ENCODE results near the gene ZDHHC7. TPM values are rescaled to one million over a fixed set of nuclear protein-coding genes. Genes with fewer than 3 reads are reported as not detected.

The ZDHHC7 gene, protein sequence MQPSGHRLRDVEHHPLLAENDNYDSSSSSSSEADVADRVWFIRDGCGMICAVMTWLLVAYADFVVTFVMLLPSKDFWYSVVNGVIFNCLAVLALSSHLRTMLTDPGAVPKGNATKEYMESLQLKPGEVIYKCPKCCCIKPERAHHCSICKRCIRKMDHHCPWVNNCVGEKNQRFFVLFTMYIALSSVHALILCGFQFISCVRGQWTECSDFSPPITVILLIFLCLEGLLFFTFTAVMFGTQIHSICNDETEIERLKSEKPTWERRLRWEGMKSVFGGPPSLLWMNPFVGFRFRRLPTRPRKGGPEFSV
- total RNA-seq = 10 to 100 TPM; 31.2 to 33.0 TPM

GRCh38 chr16:85010931-85011845 is at the start of gene ZDHHC7:
Gene ZDHHC7 (minus strand): TSS chr16:85011535. CDS start chr16:84990618, 20,917 bp downstream.
- ChIA-PET POLR2A (interaction anchor here (0.8 to 2.3 kb wide), 4 partner anchors 16 to 45 kb away, joined by 3 to 11 read pairs (median 5); no protein-coding TSS in a partner anchor), CTCF (interaction anchor here (0.7 to 2.9 kb wide), 5 partner anchors 13 to 76 kb away, joined by 3 to 17 read pairs (median 4); no protein-coding TSS in a partner anchor)

- POLR2A ChIA-PET = no interaction called here
- CTCF ChIA-PET = interaction anchor here (2.7 kb wide), 1 partner anchor 27 kb away, joined by 10 read pairs; no protein-coding TSS in a partner anchor
Measured at GRCh38 chr16:85058909-85059308, 47.6 kb upstream of the ZDHHC7 start.

DNA sequence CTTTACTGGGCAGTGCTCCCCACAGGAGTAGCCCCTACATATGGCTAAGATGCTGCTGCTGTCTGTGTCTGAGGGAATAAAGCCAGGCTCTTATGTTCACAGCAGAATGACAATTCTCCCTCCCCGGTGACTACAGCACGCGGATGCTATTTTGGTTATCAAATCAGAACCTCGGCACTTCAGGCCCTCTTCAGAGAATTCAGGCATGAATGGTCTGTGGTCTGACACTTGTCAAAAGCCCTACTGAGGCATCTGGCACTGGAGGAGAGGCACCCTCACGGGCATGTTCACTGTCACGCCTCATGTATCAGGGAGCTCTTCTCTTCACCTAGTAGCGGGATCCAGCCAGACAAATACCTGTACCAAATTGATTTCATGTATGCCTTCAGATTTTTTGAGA is 46.6 kb upstream of the ZDHHC7 start:
- ChIA-PET CTCF (interaction anchor here (0.6 to 2.7 kb wide), 2 partner anchors 28 to 65 kb away, joined by 3 to 10 read pairs; no protein-coding TSS in a partner anchor), POLR2A (no interaction called here)

DNA sequence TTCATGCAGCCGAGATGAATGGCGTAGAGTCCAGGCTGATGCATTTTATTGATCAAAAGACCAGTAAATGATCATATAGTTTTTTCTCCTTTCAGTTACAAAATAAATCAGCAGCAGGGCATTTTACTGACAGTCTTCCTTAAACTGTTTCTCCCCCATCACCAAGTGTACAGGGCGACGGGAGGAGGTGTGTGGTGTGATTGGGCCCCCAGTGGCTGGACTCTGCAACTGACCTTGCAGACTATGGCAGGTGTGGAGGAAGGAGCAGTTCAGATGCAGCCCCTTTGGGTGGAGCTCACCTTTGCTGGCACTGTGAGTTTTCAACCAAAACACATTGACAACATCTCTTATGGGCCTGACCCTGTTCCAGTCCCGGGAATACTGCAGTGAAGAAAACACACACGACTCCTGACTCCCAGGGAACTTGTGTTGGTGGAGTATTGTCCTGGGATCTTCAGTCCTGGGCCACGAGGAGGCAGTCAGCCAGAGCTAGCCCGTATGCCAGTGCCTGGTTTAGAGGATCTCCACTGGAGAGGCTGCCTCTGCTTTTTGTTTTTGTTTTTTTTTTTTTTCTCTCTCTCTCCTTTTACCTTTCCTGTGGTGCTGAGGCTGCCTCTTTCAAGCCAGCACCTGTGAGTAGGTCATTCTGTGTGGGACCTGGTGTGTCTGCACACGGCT is 46.0 kb upstream of the ZDHHC7 start:
- ChIA-PET CTCF (interaction anchor here (0.6 to 2.7 kb wide), 2 partner anchors 29 to 66 kb away, joined by 3 to 10 read pairs; no protein-coding TSS in a partner anchor), POLR2A (no interaction called here)

- ChIA-PET POLR2A (interaction anchor here (1.1 to 1.8 kb wide), 4 partner anchors 29 to 408 kb away, joined by 3 to 14 read pairs (median 6); partner anchors contain the start of genes KIAA0513, KLHL36 and ZDHHC7), CTCF (interaction anchor here (0.8 to 2.4 kb wide), 5 partner anchors 9 to 46 kb away, joined by 3 to 7 read pairs (median 5); no protein-coding TSS in a partner anchor)
Measured at GRCh38 chr16:85056211-85056748, 44.9 kb upstream of the ZDHHC7 start.

DNA sequence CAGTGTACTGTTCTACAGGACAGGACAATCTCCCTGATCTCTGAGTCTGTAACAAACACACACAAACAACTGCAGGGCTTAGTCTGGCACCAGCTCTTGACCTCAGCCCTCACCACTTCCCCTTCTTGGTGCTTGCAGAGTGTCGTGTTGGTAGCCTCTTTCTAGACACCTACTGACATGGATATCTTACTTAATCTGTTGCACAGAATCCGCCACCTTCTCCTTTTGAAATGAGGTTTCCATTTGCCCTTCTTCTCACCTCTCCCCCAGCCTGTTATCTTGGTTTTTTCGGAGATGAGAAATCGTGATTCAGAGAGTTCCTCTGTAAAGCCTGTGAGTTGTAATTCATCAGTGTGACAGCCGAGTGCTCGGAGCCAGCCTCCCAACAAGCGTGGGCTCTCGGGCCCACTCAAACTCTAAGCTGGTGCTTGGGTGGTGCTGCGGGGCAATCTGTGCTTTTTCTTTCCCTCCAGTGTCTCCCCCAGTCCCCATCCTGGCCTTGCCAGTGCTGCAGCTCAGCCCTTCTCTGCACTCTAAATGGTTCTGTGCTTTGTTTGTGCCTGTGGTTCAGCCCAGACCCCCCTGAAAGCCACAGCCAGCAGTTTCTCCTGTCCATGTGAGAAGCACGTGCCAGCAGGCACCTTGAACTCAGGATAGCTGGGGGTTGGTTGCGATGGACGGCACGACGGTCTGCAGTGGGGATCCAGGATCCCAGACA is 44.3 kb upstream of the ZDHHC7 start:
- POLR2A ChIA-PET = interaction anchor here (0.6 to 1.8 kb wide), 5 partner anchors 22 to 407 kb away, joined by 3 to 14 read pairs (median 5); partner anchors contain the start of genes KIAA0513, KLHL36 and ZDHHC7

DNA sequence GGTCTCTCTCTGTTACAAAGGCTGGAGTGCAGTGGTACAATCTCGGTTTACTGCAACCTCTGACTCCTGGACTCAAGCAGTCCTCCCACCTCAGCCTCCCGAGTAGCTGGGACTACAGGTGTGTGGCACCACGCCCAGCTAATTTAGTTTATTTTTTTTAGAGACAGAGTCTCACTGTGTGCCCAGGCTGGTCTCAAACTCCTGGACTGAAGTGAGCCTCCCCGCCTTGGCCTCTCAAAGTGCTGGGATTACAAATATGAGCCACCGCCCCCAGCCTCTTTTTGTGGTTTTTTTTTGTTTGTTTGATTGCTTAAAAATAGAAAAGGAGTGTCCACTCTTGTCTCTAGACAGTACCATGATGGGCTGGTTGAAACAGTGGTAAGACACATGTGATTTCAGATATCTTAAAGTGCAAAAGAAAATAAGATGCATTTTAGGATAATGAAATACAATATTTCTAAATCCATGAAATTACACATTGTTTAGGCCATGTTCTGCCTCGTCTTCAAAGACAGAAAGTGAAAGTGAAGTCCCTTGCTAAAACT is 43.7 kb upstream of the ZDHHC7 start:
- ChIA-PET POLR2A (interaction anchor here (0.6 to 1.8 kb wide), 5 partner anchors 21 to 407 kb away, joined by 3 to 14 read pairs (median 5); partner anchors contain the start of genes KIAA0513 and KLHL36), CTCF (interaction anchor here (0.5 to 2.4 kb wide), 6 partner anchors 10 to 383 kb away, joined by 3 to 7 read pairs (median 4); no protein-coding TSS in a partner anchor)

More for the DNA sequence above, 44.3 kb upstream of the ZDHHC7 start:
- CTCF ChIA-PET = interaction anchor here (0.5 to 2.4 kb wide), 6 partner anchors 9 to 45 kb away, joined by 3 to 7 read pairs (median 4); no protein-coding TSS in a partner anchor

GRCh38 chr16:85054321-85054720 is 43.0 kb upstream of the ZDHHC7 start:
- POLR2A ChIA-PET = interaction anchor here (0.7 kb wide), 1 partner anchor 32 kb away, joined by 4 read pairs; no protein-coding TSS in a partner anchor
- CTCF ChIA-PET = interaction anchor here (0.7 to 2.4 kb wide), 3 partner anchors 26 to 382 kb away, joined by 3 to 7 read pairs (median 4); no protein-coding TSS in a partner anchor

DNA sequence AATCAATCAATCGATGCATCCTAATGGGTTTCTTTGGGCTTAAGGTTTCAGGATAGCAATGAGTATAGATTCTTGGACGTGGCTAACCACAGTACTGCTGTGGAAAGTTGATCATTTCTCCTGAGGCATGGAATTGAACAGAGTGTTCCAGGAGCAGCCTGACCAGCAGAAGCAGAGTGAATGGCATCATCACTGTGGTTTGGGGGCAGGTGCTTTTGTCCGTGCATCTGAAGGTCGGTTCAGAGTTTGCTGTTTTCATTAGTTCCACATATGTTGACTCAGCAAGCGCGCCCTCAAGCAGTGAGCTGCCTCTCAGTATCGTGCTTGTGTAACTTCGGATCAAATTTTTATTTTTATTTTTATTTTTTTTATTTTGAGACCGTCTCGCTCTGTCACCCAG is 41.2 kb upstream of the ZDHHC7 start:
- ChIA-PET POLR2A (interaction anchor here (0.6 kb wide), 1 partner anchor 9 kb away, joined by 4 read pairs; no protein-coding TSS in a partner anchor), CTCF (interaction anchor here (1.6 kb wide), 1 partner anchor 9 kb away, joined by 3 read pairs; no protein-coding TSS in a partner anchor)

DNA sequence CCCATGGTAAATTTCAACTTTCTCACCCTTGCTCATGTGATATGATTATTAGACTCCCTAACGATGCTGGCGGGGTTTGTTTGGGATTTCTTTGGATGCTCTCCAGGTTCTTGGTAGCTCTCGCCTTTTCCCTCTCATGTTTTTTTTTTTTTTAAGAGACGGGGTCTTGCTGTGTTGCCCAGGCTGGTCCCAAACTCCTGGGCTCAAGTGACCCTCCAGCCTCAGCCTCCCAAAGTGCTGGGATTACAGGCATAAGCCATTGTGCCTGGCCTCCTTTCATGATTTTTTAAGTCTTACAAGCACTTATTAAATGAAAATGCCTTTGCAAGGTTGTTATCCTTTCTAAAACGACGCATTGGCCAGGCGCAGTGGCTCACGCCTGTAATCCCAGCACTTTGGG is 40.3 kb upstream of the ZDHHC7 start:
- CTCF ChIA-PET = interaction anchor here (1.0 kb wide), 1 partner anchor 25 kb away, joined by 3 read pairs; no protein-coding TSS in a partner anchor
- POLR2A ChIA-PET = no interaction called here

GRCh38 chr16:85051067-85051581 is 39.8 kb upstream of the ZDHHC7 start:
- POLR2A ChIA-PET = no interaction called here
- CTCF ChIA-PET = interaction anchor here (1.0 kb wide), 1 partner anchor 24 kb away, joined by 3 read pairs; no protein-coding TSS in a partner anchor

DNA sequence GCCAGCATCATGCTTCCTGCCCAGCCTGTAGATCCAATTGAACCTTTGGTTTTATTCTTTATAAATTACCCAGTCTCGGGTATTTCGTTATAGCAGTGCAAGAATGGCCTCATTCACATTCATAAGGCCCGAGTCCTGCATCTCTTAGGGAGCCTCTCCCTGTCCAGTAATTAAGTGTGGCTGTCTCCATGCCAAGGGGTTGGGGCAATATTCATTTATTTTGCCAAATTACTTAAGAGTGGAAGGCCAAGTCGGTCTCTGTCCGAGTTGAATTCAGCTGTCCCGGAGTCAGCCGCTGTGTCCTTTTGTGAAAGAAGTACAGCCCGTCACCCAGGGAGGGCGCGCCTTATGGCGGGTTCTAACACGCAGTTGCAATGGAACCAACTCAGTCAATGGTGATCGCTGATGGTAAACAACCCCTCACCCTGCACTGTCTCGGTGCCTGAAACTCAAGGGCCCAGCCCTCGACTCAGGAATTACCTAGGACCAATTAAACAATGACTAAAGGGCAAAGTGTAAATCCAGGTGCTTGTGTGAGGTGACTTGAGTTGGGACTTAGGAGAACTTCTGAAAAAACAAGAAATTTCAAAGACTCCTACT is 38.5 kb upstream of the ZDHHC7 start:
- ChIA-PET CTCF (no interaction called here), POLR2A (no interaction called here)

DNA sequence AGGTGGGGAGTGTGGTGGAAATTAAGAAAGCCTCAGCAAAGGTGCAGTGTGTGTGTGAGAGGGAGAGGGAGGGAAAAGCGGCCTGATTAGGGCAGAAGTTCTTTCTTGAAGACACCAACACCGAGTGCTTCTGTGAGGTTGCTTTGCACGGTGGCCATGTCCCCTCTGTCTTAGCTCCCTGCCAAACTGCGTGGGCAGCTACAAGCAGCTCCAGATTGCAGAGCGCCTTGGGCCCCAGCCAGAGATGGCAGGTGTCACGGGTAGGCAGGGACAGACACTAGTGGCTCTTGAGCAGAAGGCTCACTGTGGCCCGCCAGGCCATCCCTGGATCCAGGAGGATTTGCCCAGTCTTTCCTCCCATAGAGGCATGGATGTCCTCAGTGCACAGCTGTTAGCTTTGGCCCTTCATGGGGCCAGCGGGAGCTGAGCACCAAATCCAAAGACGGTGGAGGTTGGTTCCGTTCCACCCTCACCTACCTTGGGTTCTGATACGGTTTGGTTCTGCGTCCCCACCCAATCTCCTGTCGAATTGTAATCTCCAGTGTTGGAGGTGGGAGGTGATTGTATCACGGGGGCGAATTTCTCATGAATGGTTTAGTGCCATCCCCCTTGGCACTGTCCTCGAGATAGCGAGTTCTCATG is 37.7 kb upstream of the ZDHHC7 start:
- CTCF ChIA-PET = no interaction called here
- POLR2A ChIA-PET = no interaction called here

DNA sequence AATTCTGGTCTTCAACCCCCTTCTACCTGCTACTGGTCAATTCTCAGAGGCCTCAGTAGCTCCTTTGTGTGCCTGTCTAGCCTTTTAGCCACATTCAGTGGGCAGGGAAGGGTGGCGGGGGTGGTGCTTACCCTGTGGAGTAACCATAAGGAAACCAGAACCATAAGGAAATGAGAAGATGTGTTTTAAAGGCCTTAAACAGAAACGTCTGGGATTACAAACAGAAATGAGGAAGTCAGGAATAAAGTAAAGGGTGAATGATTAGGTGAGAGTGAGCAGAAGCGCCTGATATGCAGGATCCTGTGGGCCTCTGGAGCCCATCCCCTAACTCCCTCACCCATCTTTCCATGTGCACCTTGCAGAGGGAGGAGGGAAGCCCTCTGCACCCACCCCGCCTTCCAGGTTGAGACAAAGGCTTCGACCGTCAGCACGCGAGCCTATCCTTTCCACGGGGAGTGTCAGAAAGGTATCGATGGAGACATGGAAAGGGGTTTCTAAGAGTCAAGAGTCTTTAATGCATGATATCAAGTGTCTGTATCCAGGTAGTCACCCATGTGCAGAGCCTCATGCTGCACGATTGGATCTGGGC is 36.6 kb upstream of the ZDHHC7 start:
- ChIA-PET POLR2A (no interaction called here), CTCF (no interaction called here)

DNA sequence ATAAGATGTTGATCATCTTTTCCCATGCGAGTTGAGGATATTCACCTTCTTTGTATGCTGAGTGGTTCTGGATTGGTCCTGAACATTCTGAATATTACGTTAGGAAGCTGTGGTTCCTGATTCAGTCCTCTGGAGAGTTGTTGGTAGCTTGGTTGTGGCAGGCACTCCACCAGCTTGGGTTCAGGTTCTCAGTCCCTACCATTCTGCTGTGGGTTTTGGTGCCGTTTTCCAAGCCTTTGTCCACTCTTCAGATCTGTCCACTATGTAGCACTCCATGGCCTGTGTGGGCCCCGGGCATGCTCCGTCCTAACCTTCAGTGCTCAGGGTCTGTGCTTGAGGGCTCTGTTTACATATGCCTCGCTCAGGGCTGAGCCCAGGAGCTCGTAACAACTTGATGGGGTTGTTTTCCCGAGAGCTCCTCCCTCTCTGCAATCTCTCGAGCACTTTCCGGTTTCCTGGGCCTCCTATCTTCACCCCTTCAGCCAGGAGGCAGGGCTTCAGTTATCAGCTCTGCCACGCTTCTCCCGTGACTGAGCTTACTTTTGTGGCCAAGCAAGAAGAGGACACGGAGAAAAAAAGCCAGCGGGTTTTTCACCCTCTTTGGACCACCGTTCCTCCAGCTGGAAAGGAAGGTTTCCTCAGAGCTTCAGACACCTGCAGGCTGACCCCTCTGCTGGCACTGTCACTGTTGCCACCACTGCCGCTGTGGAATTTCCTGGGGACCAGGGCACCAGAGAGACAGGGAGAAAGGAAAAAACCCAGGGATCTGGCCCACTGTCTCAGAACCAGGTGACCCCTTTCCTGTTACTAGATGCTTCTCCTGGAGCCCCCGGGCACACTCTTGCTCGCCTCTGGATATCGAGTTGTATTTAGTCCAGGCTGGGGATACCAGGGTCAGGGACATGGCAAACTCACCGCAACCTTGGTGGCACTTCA is 35.9 kb upstream of the ZDHHC7 start:
- ChIA-PET CTCF (interaction anchor here (1.1 kb wide), 1 partner anchor 40 kb away, joined by 3 read pairs; no protein-coding TSS in a partner anchor), POLR2A (no interaction called here)

Measured in activated CD8-positive, alpha-beta memory T cell treated with anti-CD3 and anti-CD28 coated beads for 36 hours (primary cell).